GM18511 (cell line): ENCODE measurements around the gene TPPP.
"Not testable (repeated sequence)": the region's sequence is repeated elsewhere in the genome, so short reads cannot be mapped to it uniquely, and the experiment has no call there.

Source experiments
- ATAC-seq: cut with Tn5 transposase; IDR thresholded peaks from one replicate; pipeline ENCODE4 v1.9.1; 2021; ENCODE audit warnings: mild to moderate bottlenecking, moderate library complexity; ENCODE audit not compliant: unreplicated experiment

Gene TPPP

DNA sequence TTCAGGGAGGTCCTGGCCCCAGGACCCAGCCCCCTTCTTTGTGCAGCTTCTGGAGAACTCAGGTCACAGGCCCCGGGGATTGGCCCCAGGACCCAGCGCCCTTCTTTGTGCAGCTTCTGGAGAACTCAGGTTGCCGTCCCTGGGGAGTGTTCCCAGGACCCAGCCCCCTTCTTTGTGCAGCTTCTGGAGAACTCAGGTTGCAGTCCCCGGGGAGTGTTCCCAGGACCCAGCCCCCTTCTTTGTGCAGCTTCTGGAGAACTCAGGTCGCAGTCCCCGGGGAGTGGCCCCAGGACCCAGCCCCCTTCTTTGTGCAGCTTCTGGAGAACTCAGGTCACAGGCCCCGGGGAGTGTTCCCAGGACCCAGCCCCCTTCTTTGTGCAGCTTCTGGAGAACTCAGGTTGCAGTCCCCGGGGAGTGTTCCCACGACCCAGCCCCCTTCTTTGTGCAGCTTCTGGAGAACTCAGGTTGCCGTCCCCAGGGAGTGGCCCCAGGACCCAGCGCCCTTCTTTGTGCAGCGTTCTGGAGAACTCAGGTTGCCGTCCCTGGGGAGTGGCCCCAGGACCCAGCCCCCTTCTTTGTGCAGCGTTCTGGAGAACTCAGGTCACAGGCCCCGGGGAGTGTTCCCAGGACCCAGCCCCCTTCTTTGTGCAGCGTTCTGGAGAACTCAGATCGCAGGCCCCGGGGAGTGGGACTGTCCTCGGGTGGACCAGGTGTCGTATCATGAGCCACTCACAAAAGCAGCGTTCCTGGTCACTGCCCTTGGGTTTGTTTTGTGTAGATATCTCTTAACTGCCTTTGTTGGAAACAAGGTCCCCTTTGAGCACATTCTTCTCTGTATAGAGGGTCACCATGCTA is 64.6 kb downstream of the TPPP start:
- not testable (repeated sequence) for ATAC-seq

GRCh38 chr5:627840-628239 is 65.3 kb downstream of the TPPP start:
- no peak for ATAC-seq

- ATAC-seq, result no peak
Measured at GRCh38 chr5:626850-627249, 66.3 kb downstream of the TPPP start.

DNA sequence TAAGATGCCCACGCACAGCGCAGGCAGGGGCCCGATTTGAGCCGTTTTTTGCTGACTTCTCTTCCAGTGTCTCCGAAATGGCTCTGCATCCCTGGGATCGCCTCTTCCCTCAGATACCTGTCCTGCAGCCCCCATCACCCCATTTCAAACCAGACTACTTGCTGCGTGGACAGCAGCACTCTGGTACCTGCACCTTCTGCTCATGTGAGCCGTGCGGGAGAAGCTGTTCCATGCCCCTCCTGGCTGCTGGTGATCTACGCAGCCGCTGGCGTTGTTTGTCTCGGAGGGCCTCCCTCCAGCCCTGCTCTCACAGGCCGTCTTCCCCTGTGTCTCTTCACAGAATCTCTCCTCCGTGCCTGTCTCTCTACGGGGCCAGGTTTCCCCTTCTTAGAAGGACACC is 67.6 kb downstream of the TPPP start:
- no peak for ATAC-seq

DNA sequence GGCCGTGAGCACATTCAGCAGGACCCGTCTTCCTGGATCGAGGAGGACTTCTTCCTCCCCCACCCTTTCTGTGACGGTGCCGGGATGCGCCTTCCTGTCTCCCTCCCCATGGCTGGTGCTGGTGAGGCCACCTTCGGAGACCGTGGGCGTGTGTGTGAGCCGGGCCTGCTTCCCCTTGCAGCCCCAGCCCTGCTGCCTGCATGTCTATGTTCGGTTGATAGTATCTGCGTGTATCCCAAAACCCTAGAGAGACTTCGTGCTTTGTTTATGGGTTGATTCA is 68.3 kb downstream of the TPPP start:
- no peak for ATAC-seq

GRCh38 chr5:624118-624950 is 68.8 kb downstream of the TPPP start:
- ATAC-seq, result no peak

GRCh38 chr5:623531-623930 is 69.6 kb downstream of the TPPP start:
- ATAC-seq, result no peak

DNA sequence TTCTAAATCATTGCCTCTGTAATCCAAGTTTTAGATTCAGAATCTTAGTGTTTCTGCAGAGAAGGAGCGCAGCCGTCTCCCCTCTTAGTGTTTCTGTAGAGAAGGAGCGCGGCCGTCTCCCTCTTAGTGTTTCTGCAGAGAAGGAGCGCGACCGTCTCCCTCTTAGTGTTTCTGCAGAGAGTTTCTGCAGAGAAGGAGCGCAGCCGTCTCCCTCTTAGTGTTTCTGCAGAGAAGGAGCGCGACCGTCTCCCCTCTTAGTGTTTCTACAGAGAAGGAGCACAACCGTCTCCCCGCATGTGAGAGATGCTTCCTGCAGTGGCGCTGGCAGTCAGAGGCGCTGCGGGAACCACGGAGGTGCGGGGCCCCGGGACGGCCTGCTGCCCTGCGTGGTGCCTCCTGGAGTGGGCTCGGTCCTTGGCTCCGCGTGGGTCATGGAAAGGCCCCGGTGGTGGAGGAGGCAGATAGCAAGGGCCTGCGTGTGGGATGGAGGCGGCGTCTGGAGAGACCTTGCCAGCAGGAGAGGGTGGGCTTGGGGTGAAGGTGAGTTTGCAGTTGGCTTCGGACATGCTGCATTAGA is 70.1 kb downstream of the TPPP start:
- ATAC-seq, result no peak

- no peak for ATAC-seq
Measured at GRCh38 chr5:622359-622758, 70.8 kb downstream of the TPPP start.

DNA sequence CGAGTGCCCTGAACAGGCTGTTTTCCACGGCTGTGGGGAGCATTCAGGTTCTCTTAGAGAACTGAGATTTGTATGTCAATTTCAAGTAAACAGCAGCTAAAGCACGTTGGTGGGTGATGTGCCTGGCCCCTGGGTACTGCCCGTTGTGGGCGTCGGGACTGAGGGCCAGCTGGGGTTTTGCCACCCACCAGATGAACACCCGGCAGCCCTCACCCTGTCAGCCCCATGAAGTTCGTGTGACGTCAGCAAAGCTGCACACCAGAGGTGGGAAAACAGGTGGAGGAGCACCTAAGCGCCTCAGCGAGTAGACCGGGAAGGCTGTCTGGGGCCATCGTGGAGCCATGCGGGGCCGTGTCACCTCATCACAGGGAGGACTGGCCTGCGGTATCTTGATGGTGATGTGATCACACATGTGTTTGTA is 71.8 kb downstream of the TPPP start:
- no peak for ATAC-seq

- no peak for ATAC-seq
Measured at GRCh38 chr5:620586-621180, 72.5 kb downstream of the TPPP start.

GRCh38 chr5:620152-620551 is 73.0 kb downstream of the TPPP start:
- ATAC-seq, result no peak

DNA sequence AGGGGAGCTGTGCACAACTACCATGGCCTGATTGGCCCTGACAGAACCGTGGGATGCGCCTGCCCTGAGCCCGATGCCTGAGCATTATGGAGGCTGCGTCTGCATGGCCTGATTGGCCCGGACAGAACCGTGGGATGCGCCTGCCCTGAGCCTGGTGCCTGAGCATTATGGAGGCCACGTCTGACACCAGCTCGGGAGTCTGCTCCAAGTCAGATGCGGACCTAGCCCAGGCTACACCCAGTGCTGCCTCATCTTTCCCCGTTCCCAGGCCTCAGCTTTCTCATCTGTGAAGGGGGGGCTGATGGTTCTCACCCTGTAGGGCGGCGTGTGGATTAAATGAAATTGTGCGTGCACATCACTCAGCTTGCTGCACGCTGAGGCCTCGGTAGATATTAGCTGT is 73.7 kb downstream of the TPPP start:
- no peak for ATAC-seq

DNA sequence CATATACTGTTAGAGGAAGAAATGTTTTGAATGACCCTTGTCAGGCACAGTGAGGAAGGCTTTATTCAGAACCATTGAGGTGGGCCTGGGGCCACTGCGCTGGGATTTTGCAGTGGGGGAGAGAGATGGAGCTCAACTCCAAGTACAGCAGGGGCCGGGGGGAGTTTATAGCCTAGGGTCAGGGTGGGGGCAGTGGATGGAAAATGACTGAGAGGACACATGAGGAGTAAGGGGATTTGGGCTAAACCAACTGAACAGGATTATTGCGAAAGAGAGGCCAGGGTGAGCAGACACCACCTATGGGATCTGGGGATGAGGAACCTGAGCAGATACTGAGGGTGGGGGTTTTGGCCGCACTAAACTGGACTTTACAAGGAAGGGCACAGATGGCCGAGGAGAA is 74.7 kb downstream of the TPPP start:
- no peak for ATAC-seq

- no peak for ATAC-seq
Measured at GRCh38 chr5:617896-618295, 75.3 kb downstream of the TPPP start.

GRCh38 chr5:616484-617039 is 76.6 kb downstream of the TPPP start:
- ATAC-seq, result no peak

GRCh38 chr5:612498-613424 is 80.4 kb downstream of the TPPP start:
- ATAC-seq, result peak; percentile 36

DNA sequence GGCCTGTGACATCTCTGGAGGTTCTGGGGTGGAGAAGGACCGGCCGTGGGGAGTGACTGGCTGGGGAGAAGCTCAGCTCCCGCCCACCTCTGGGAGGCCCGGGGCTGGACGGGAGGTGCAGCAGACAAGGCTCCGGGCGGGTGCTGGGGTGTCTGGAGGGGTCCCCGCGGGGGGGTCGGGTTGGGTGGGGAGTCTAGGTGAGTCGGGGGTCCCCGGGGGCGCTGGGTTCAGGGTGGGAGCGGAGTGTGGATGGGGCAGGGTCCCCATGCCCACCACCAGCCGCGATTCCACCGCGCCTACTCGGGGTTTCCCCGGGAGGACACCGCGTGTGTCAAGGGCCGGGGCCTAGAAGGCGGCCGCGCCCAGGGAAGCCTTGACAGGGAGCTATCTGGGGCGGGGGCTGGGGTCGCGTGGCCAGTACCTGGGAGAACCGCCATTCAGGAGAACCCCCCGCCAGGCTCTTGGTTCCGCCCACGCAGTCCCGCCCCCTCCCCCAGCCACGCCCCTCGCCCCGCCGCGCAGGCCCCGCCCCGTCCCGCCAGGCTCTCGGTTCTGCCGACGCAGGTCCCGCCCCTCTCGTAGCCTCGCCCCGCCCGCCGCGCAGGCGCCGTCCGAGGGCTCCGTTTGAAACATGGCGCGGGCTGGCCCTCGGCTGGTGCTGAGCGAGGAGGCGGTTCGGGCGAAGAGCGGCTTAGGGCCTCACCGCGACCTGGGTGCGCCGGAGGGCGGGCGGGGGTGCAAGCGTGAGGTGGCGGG is 81.2 kb downstream of the TPPP start, which contains the start of gene CEP72:
CEP72 (plus strand) TSS at position 610 of the 756 bp plus-strand sequence; CDS start at position 632, 22 bp downstream.
- ATAC-seq, result peak; percentile 82
